ENCODE data around the gene CLEC3B. TPM values are rescaled to one million over a fixed set of nuclear protein-coding genes. Genes with fewer than 3 reads are reported as not detected.
A peak's percentile ranks its signal among the peaks of the same experiment; 100 is the strongest.

Gene CLEC3B
- total and polyA plus RNA-seq, 10 of the 15 experiments (the other 5 are each of a cell fraction or from before 2014, with no cell fraction given): 0.23 TPM; not detected in 9

- H3K9me3 ChIP-seq (replicated peaks; ENCODE audit: control insufficient read depth, insufficient read depth, low read length): no peaks in the 10 kb centered on the region
- H4K20me1 ChIP-seq (ENCODE audit: control insufficient read depth, insufficient read depth): no peaks in the 10 kb centered on the region
- no peak for ATAC-seq
- CTCF ChIA-PET: interaction anchor here (0.6 to 1.2 kb wide), 3 partner anchors 11 to 220 kb away, joined by 3 to 4 read pairs (median 3); no protein-coding TSS in a partner anchor
- BruUV-seq (replicated peaks): no TSS peak
- SMC1A ChIA-PET (ENCODE audit: uncharacterized antibody, unreplicated experiment): interaction anchor here (0.7 to 3.0 kb wide), 4 partner anchors 11 to 594 kb away, joined by 4 to 13 read pairs (median 10); no protein-coding TSS in a partner anchor
- no peaks in the 10 kb centered on the region for H3K79me2 ChIP-seq (ENCODE audit: control insufficient read depth, insufficient read depth, low read length)
- TF ChIP-seq ZNF384 (IDR thresholded peaks at IDR 0.05; ENCODE audit: borderline replicate concordance, low read depth, low read length) (no peak), NR2F1 (conservative IDR thresholded peaks at IDR 0.05) (0 out of 2 replicates have a peak, but pooled peaks have one; percentile 37)
- WGBS (ENCODE audit: insufficient coverage, insufficient replicate concordance, low lambda C conversion rate, missing lambda C conversion rate): 8% methylated on average over 3 of the region's 3 CpGs
- no peak overlapping the region for H3K9ac ChIP-seq (ENCODE audit: control insufficient read depth, insufficient read depth, low read length)
- FAIRE-seq: no peak
- H3K36me3 ChIP-seq (ENCODE audit: control insufficient read depth in 2 of 2, insufficient read depth in 2 of 2, low read length in 1 of 2): no peaks in the 10 kb centered on the region
- H3K27me3 ChIP-seq (replicated peaks in 1 of 2; ENCODE audit: control insufficient read depth in 2 of 2, insufficient read depth in 2 of 2, low read length in 1 of 2): no peaks in the 10 kb centered on the region
- H3K4me1 ChIP-seq (ENCODE audit: control insufficient read depth, insufficient read depth, low read length): no peaks in the 10 kb centered on the region
- in situ Hi-C loops (cut with MboI): no loop called here
- no peak overlapping the region for H3K4me3 ChIP-seq
- H2AFZ ChIP-seq (ENCODE audit: control insufficient read depth, low read depth, low read length): no peak overlapping the region
- intact Hi-C loops (cut with micrococcal nuclease; ENCODE audit: unreplicated experiment): no loop called here
- no peak overlapping the region for H3K4me2 ChIP-seq (ENCODE audit: control insufficient read depth, insufficient read depth)
- RAD21 ChIA-PET (ENCODE audit: unreplicated experiment): no interaction called here
- no peak overlapping the region for H3K27ac ChIP-seq (ENCODE audit: control insufficient read depth, insufficient read depth)
- POLR2A ChIA-PET: interaction anchor here (1.2 kb wide), 1 partner anchor 33 kb away, joined by 3 read pairs; no protein-coding TSS in a partner anchor
- DNase-seq (ENCODE audit: low read depth, low spot score): no peak
These were observed 40.2 kb downstream of the CLEC3B start for GRCh38 chr3:45066109-45066801.

- RAD21 ChIA-PET (ENCODE audit: unreplicated experiment): no interaction called here
- in situ Hi-C loops (cut with MboI): no loop called here
- intact Hi-C loops (cut with micrococcal nuclease; ENCODE audit: unreplicated experiment): no loop called here
- DNase-seq (ENCODE audit: low read depth, low spot score): no peak
- 0% methylated on average over 3 of the region's 4 CpGs for WGBS (ENCODE audit: insufficient coverage, insufficient replicate concordance, low lambda C conversion rate, missing lambda C conversion rate)
- no TSS peak for BruUV-seq (replicated peaks)
- no peaks in the 10 kb centered on the region for H3K27me3 ChIP-seq (replicated peaks in 1 of 2; ENCODE audit: control insufficient read depth in 2 of 2, insufficient read depth in 2 of 2, low read length in 1 of 2)
- H2AFZ ChIP-seq (ENCODE audit: control insufficient read depth, low read depth, low read length): no peak overlapping the region
- no peaks in the 10 kb centered on the region for H3K36me3 ChIP-seq (ENCODE audit: control insufficient read depth in 2 of 2, insufficient read depth in 2 of 2, low read length in 1 of 2)
- POLR2A ChIA-PET: no interaction called here
- SMC1A ChIA-PET (ENCODE audit: uncharacterized antibody, unreplicated experiment): interaction anchor here (2.7 to 3.0 kb wide), 2 partner anchors 26 to 143 kb away, joined by 8 to 13 read pairs; no protein-coding TSS in a partner anchor
- no peak for ATAC-seq
- H3K27ac ChIP-seq (ENCODE audit: control insufficient read depth, insufficient read depth): no peak overlapping the region
- TF ChIP-seq ZNF384 (IDR thresholded peaks at IDR 0.05; ENCODE audit: borderline replicate concordance, low read depth, low read length) (no peak), TBL1XR1 (IDR thresholded peaks at IDR 0.05; ENCODE audit: low read depth, low read length) (no peak), RFX5 (IDR thresholded peaks at IDR 0.05; ENCODE audit: low read depth, low read length) (no peak), ZNF24 (IDR thresholded peaks at IDR 0.05) (no peak), CREB1 (IDR thresholded peaks at IDR 0.05; ENCODE audit: low read depth) (no peak), HCFC1 (IDR thresholded peaks at IDR 0.05; ENCODE audit: low read length) (no peak), STAT3 (IDR thresholded peaks at IDR 0.05; ENCODE audit: low read depth, low read length) (no peak), STAT1 (conservative IDR thresholded peaks at IDR 0.05) (no peak), MAX (IDR thresholded peaks at IDR 0.05; ENCODE audit: low read depth, low read length) (no peak), HDAC6 (IDR thresholded peaks at IDR 0.05; ENCODE audit: unreplicated experiment) (no peak), POLR2AphosphoS5 (IDR thresholded peaks at IDR 0.05; ENCODE audit: low read length) (no peak), DPF2 (IDR thresholded peaks at IDR 0.05) (no peak), SMAD1 (IDR thresholded peaks at IDR 0.05; ENCODE audit: low read depth, partially characterized antibody) (no peak), NRF1 (conservative IDR thresholded peaks at IDR 0.05; ENCODE audit: low read depth, low read length) (no peak), ZZZ3 (IDR thresholded peaks at IDR 0.05; ENCODE audit: control insufficient read depth, insufficient read length, low read depth) (no peak), NBN (IDR thresholded peaks at IDR 0.05) (no peak), SUPT20H (IDR thresholded peaks at IDR 0.05; ENCODE audit: borderline replicate concordance, control insufficient read depth, low read depth, low read length) (no peak), IRF3 (IDR thresholded peaks at IDR 0.05) (no peak)
- H3K4me3 ChIP-seq: no peak overlapping the region
- no peaks in the 10 kb centered on the region for H3K9me3 ChIP-seq (replicated peaks; ENCODE audit: control insufficient read depth, insufficient read depth, low read length)
- FAIRE-seq: no peak
- H3K4me1 ChIP-seq (ENCODE audit: control insufficient read depth, insufficient read depth, low read length): no peaks in the 10 kb centered on the region
- no peaks in the 10 kb centered on the region for H4K20me1 ChIP-seq (ENCODE audit: control insufficient read depth, insufficient read depth)
- H3K9ac ChIP-seq (ENCODE audit: control insufficient read depth, insufficient read depth, low read length): no peak overlapping the region
- CTCF ChIA-PET: interaction anchor here (0.6 kb wide), 1 partner anchor 121 kb away, joined by 3 read pairs; no protein-coding TSS in a partner anchor
- no peaks in the 10 kb centered on the region for H3K79me2 ChIP-seq (ENCODE audit: control insufficient read depth, insufficient read depth, low read length)
- no peak overlapping the region for H3K4me2 ChIP-seq (ENCODE audit: control insufficient read depth, insufficient read depth)
These were observed 41.4 kb downstream of the CLEC3B start for GRCh38 chr3:45067486-45067885.
